Panc1 (cell line): Measurements from ENCODE around the gene LIX1L.

Source experiments
- CTCF ChIP-seq: fragments of 450-650 bp; IDR thresholded peaks from 2 replicates; pipeline ENCODE4 v1.5.1; 2017; ENCODE audit warnings: mild to moderate bottlenecking
- SIN3A ChIP-seq: IDR thresholded peaks from 2 replicates; pipeline ENCODE4 v1.6.1; 2012; ENCODE audit warnings: low read depth, mild to moderate bottlenecking, low read length, moderate library complexity, borderline replicate concordance; ENCODE audit not compliant: insufficient read depth

- peak; percentile 99 for TF ChIP-seq CTCF
- no peak for TF ChIP-seq SIN3A
Measured at GRCh38 chr1:145891587-145892485, 66.0 kb downstream of the LIX1L start.
